ENCODE results near the gene OPCML.

The OPCML gene

GRCh38 chr11:132639986-132640385, 892.3 kb downstream of the OPCML start:
- DNase-seq = no peak

- no peak for DNase-seq
These were observed 892.9 kb downstream of the OPCML start for GRCh38 chr11:132639403-132639802.

GRCh38 chr11:132638423-132638822, 893.9 kb downstream of the OPCML start:
- DNase-seq = no peak

- DNase-seq = no peak
These were observed 895.8 kb downstream of the OPCML start for GRCh38 chr11:132636523-132636922.

GRCh38 chr11:132632641-132633124, 899.6 kb downstream of the OPCML start:
- no peak for DNase-seq

DNA sequence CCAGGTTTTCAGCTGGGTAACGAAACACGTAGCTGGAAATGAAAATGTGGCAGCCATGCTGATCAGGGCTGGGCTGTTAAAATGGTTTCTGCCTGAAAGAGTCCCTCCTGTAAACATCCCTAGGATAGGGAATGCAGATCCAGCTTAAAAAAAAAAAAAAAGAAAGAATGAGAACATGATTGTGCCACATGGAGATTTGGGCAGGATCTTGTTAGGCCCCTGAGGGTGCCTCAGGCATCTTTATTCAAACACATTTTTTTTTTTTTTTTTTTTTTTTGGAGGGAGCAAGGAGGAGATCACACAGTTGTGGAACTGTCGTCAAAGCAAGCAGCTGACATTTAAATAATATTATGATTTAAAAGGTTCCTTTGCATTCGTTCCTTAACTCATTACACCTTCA, 900.3 kb downstream of the OPCML start:
- no peak for DNase-seq

GRCh38 chr11:132627981-132628380, 904.3 kb downstream of the OPCML start:
- DNase-seq = no peak

GRCh38 chr11:132626446-132626845, 905.9 kb downstream of the OPCML start:
- no peak for DNase-seq

GRCh38 chr11:132623511-132623910, 908.8 kb downstream of the OPCML start:
- DNase-seq = no peak

- no peak for DNase-seq
These were observed 910.2 kb downstream of the OPCML start for GRCh38 chr11:132621976-132622580.

GRCh38 chr11:132620423-132620822, 911.9 kb downstream of the OPCML start:
- DNase-seq = no peak

- no peak for DNase-seq
These were observed 921.5 kb downstream of the OPCML start for GRCh38 chr11:132610791-132611190.

GRCh38 chr11:132610216-132610615, 922.1 kb downstream of the OPCML start:
- no peak for DNase-seq

DNA sequence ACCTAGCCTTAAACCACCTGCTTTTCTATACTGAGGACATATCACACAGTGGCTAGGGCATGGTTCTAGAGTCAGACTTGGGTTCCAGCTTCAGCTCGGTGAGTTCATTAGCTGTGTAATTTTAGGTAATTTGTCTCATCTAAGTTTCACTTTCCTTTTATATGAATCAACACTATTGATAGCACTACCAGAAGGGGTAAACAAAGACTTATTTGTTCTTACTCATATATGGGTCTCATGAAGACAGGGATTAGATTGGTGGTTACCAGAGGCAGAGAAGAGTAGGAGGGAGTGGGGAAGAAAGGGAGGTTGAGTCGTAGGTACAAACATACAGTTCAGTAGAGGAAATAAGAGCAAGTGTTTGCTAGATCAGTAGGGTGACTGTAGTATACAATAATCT, 924.7 kb downstream of the OPCML start:
- no peak for DNase-seq

DNA sequence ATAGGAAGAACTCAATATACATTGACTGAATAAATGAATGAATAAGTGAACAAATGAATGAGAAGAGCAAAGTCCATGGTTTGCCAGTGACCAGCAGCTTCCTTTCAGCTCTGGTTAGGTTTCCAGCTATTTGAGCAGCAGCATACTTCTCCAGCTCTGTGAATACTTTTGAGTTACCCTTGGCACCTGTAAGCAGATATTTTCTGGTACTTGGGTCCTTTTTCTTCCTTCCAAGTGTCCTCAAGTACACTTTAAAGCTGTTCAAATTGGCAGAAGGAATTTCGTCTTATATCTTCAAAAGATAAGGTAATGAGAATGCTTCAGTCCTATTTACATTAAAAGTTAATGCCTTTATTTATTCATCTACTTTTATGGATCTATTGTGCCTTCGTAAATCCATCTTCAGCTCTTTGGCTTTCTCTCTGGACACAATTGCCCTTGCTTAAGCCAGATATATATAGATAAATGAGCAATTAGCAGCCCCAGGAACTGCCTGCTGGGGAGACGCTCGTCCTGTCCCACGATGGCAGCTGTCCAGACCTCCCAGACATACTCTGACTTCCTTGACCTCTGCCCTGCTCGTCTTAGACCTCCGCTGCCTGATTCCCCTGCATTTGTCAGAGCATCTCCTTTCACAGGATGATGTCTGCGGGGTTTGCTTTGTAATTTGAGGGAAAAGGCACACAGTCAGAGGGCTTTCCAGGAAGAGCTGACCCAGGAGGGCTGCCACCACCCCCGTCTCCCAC, 926.3 kb downstream of the OPCML start:
- DNase-seq = no peak

DNA sequence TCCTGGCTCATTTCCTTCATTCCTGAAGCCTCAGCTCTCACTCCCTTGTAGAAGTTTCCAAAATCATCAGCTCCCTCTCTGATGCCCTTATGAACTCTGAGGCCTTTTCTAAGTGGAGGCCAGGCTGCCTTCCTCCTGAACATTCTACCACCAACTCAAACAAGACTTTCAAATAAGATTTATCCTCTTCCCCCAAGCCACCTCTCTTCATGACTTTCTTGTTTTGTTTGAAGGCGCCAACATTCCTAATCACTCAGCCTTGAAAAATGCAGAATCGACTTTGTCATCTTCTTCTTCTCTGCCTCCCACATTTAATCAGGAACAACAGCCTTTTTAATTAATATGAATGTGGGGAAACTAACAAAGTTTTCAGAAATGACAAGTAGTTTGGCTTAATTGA, 927.9 kb downstream of the OPCML start:
- no peak for DNase-seq

DNA sequence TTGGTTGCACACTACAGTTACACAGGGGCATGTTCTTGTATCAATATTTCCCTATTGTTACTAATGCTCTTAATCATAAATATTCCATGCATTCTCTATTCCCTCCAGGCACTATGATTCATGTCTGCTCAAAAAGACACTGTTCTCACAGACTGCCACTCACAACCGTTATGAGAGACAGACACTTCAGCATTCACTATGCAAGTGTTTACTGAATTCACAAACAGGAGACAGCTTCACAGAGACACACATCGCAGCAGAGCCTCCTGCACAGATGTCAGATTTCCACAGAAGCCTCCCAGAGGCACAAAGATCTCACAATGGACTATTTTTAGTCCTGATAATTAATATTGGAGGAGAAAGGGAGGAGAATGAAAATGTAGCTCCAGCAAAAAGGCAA, 930.4 kb downstream of the OPCML start:
- no peak for DNase-seq

- no peak for DNase-seq
These were observed 936.6 kb downstream of the OPCML start for GRCh38 chr11:132595711-132596134.

DNA sequence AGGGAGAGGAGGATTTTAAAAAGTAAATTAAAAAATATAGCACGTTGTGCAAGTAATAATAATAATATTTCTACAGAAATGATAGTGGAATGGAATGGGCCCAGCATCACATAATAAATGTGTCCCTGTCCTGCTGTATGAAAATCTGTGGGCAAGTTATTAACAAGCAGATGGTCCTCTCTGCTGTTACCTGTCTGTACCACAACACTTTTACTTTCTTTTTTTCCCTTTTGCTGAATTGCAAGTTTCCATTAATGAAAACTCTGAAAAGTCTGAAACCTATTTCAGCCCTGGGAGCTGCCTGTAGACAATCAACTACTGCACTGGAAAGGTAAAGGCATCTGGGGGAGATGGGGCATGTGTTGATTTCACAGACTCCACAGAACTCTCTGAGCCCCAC, 937.1 kb downstream of the OPCML start:
- no peak for DNase-seq

- DNase-seq = no peak
These were observed 941.3 kb downstream of the OPCML start for GRCh38 chr11:132590986-132591385.

DNA sequence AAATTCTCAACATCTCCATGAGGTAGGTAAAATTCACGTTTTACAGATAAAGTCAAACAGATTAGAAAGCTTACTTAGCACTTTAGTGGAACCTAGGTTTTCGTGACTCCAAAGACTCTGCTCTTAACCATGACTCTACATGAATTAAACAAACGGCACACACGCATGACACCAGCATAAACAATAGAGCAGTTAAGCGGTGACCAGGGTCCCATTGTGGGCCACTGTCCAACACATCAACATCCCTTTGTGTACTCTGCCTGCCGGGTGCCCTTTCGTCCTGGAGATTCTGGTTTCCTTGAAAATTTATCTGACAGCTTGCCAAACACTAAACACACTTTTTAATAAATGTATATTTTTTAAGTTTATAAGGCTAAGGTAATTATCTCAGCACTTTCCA, 941.7 kb downstream of the OPCML start:
- no peak for DNase-seq

DNA sequence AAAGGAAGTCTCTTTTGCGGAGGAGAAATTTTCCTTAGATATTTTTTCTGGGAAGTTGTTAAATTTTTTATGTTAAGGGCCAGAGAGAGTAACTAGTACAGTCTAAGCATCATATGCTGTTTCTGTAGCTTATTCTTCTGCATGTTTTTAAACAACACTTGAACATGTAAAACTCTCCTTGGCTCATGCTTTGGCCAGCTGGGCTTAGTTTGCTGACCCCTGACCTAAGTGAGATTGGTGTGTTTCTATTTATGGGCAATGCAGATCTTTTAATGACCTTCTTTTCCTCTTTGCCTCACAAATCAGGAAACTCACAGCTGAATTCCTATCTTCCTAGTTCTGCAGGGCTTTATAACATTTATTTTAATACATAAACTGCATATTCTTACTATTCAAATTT, 942.5 kb downstream of the OPCML start:
- no peak for DNase-seq

GRCh38 chr11:132588366-132588765, 943.9 kb downstream of the OPCML start:
- DNase-seq = no peak

- no peak for DNase-seq
These were observed 944.6 kb downstream of the OPCML start for GRCh38 chr11:132587716-132588115.

DNA sequence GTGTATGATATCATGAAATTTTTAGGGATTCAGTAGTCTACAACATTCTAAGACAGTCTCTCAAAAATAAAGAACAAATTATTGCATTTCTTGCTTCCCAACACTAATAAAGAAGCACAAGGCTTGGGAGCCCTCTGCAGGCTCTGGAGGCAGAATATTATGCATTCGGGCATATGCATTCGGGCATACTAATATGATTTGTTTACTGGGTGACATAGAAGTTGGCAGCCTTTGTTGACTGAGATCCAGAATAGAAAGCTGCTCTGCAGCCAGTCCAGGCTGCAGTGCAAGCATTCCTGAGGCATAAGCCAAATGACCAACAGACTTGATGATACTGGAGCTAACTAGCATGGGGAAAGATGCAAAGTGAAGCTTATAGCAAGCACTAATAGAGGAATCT, 945.5 kb downstream of the OPCML start:
- no peak for DNase-seq

All from CD4-positive, alpha-beta T cell treated with Interferon alpha-2 for 1 hour (primary cell).